Measurements from ENCODE around the gene EIF2D.
A peak's percentile ranks its signal among the peaks of the same experiment; 100 is the strongest.
"Not testable (repeated sequence)": the region's sequence is repeated elsewhere in the genome, so short reads cannot be mapped to it uniquely, and the experiment has no call there.

EIF2D gene, protein sequence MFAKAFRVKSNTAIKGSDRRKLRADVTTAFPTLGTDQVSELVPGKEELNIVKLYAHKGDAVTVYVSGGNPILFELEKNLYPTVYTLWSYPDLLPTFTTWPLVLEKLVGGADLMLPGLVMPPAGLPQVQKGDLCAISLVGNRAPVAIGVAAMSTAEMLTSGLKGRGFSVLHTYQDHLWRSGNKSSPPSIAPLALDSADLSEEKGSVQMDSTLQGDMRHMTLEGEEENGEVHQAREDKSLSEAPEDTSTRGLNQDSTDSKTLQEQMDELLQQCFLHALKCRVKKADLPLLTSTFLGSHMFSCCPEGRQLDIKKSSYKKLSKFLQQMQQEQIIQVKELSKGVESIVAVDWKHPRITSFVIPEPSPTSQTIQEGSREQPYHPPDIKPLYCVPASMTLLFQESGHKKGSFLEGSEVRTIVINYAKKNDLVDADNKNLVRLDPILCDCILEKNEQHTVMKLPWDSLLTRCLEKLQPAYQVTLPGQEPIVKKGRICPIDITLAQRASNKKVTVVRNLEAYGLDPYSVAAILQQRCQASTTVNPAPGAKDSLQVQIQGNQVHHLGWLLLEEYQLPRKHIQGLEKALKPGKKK

GRCh38 chr1:206612129-206612876, at the start of gene EIF2D:
TSS of gene EIF2D (minus strand) at chr1:206612465. CDS start at chr1:206612342, 123 bp downstream.
- peak; percentile 92 for DNase-seq

GRCh38 chr1:206661161-206661820, 49.0 kb upstream of the EIF2D start:
- no peak for DNase-seq

DNA sequence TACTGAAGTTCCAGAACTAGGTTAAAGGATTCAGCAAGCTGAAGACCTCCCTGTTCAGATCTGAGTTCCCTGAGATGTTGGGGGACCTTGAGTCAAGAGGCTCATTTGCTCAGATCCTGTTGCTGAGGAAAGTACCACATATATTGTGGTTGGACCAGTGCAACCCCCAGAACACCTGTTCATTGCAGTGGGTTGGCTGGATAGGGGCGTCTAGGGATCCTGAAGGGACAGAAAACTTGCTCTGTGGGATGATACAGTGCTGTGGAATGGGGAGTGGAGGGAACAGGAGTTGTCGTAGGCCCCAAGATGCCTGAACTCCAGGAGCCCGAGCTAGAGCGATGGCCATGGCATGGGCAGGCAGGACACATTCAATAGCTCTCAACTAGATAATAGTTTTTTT, 47.9 kb upstream of the EIF2D start:
- no peak for DNase-seq

DNA sequence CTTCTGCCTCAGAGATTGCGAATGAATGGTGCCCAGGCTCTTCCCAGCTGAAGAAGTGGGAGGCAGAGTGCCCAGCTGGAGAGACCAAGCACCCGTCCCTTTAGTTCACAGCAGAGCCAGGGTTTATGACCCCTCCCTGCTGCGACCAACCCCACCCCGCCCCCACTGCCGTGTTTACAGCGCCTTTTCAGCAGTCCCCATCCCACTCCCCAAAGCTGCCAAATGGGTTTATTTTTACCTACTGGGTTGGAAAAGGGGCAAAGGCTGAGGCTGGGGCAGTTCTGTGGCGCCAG, 46.7 kb upstream of the EIF2D start:
- no peak for DNase-seq

DNA sequence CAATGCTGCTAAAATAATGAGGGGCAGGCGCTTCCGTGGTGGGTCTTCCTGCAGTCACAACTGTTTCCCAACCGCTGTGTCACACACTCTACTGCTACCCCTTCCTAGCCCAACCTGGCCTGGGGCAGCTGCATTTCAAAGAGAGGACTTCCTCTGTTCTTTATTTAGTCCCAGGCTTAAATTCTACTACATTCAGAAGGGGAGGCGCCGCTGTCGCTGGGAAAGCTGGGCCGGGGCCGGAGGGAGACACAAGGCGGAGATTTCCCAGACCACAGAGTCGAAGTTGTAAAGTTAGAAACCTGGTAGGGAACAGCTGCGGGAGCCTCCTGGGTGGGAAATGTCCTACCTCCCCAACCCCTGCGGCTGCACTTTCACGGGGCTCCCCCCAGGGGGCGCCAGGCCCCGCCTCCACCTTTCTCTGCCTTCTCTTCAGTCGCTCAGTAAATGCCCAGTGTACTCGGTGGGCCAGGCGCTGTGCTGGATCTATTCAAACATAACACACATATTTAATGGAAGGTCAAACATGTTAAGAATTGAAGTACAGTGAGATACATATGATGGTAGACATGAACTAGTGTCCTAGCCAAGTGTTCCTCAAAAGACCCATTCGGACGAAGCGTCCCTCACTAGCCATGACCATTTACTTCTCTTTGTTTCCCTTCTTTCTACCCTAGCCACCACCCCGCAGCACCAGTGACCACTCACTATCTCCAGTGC, 46.2 kb upstream of the EIF2D start:
- no peak for DNase-seq

DNA sequence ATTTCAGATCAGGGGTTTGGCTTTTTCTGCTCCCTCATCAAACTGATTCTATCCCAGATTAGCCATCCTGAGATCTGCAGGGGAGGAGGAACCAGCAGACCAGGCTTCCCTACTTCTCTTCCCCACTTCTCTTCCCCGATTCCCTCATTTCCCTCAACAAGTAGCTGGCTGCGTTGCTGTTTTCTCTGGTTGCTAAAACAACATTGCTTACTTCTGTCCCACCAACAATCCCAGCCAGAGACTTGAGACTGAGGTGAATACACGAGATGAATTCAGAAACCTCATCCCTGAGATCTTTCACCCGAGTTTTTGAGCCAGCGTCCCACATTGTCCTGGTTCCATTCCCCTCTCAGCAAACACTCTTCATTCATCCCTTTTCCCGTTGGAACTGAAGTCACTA, 45.5 kb upstream of the EIF2D start:
- no peak for DNase-seq

DNA sequence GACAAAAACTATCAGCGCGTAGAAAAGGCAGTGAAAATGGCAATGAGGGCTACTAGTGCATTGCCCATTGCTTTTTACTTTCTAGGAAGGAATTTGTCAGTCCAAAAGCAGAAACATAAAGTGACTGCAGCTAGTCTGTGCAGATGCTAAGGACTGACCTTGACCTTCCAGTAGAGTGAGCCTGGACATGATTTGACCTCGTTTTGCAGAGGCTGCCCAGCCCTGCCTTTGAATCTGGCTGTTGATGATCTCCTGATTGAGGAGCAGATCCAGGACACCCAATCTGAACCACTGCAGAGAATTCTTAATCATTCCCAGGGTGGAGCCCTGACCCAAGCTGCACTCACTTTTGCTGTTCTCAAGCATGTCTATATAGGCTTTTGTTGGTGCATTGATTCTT, 44.7 kb upstream of the EIF2D start:
- DNase-seq, result no peak

DNA sequence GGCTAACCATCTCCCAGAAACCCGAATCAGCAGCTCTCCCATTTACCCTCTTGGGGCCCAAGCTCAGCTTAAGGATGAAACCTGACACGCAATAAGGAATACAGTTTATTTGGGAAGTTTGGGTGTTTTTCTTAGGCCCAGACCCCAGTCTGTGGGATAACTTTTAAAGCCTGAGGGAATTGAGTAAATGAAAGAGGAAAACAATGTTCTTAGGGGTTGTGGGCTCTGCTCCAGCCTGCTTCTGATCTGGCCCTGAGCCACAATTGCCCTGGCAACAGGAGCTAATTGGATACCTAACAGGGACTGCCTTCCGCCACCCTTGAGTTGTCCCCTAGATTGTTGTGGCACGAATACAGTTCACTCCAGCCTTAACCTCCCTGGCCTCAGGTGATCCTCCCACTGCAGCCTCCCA, 43.2 kb upstream of the EIF2D start:
- no peak for DNase-seq

GRCh38 chr1:206654828-206655227, 42.6 kb upstream of the EIF2D start:
- no peak for DNase-seq

DNA sequence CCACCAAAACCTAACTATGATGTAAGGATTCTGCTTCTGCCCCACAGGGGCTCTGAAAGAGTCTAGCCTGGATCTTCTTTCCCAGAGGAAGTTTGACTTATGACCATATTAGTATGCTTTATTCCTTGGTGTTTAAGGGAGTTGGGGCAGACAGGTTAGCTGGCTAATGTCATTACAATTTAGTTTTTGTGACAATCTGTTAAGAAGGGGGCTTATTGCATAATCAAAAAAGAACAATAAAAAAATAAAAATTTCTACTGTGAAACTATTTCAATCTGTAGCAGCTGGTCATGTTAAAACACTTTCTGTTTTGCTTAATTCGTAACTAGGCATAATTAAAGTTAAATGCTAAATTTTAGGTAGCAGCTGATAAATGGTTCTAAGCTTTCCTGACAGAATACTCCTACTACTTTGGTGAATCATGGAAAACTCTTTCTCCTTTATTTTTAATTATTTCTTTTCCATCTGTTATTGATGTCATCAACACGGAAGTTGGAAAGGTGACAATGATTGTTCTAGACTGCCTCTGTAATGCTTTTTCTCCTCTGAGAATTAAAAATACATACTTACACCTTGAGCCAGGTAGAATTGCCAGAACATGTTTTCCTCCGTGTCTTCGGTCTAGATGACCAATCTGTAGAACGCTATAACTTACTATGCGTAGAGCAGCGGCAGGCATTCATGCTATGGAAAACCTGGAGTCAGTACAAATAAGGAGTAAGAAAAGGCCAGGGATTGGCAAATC, 41.6 kb upstream of the EIF2D start:
- no peak for DNase-seq

- DNase-seq, result no peak
Measured at GRCh38 chr1:206651958-206652890, 40.0 kb upstream of the EIF2D start.

DNA sequence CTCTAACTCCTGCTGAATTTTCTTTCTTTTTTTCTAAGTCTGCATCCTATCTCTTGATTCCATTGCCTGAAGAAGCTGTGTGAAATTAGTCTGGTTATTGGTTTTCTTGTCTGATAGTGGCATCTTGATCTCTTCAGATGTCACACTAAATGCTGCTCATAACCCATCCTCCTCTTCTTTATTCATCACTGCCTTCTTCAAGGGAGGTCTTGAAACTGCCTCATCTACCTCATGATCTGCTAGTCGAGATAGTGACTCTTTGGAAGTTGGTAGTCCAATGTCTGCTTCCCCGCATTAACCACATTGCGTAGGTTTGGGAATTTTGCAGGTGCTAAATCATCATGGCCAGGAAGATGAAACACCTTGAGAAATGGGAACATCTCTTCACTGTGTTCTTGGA, 38.7 kb upstream of the EIF2D start:
- DNase-seq, result no peak

- no peak for DNase-seq
Measured at GRCh38 chr1:206649261-206649921, 37.1 kb upstream of the EIF2D start.

DNA sequence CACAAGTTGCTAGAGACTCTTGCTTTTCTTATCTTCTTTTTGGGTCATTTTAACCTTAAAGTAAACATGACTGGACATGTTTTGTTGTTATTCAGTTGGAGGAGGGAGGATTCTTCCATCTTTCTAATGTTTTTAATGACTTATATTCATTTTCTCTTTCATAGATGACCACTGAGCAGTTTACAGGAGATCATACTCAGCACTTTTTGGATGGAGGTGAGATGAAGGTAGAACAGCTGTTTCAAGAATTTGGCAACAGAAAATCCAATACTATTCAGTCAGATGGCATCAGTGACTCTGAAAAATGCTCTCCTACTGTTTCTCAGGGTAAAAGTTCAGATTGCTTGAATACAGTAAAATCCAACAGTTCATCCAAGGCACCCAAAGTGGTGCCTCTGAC, 35.0 kb upstream of the EIF2D start:
- no peak for DNase-seq

DNA sequence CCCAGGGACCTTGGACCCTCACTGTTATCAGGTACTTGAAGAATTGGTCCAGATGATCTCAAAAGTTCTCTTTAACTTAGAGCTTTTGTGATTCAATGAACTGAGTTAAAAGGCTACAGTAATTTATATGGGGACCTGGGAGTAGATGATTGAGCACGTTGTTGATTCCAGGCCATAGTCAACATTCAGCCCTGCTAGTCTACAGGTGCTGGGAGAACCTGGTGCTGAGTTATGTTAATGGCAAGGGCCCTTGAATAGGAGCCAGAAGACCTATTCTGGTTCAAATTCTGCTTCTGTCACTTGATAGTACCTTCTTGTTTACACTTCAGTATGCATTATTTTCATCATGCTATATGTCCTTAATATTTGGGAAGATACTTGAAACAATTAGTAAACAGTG, 34.2 kb upstream of the EIF2D start:
- DNase-seq, result no peak

GRCh38 chr1:206643118-206643698, 30.9 kb upstream of the EIF2D start:
- no peak for DNase-seq

DNA sequence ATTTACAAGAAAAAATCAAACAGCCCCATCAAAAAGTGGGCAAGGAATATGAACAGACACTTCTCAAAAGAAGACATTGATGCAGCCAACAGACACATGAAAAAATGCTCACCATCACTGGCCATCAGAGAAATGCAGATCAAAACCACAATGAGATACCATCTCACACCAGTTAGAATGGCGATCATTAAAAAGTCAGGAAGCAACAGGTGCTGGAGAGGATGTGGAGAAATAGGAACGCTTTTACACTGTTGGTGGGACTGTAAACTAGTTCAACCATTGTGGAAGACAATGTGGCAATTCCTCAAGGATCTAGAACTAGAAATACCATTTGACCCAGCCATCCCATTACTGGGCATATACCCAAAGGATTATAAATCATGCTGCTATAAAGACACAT, 29.8 kb upstream of the EIF2D start:
- not testable (repeated sequence) for DNase-seq

- DNase-seq, result no peak
Measured at GRCh38 chr1:206637605-206638004, 25.3 kb upstream of the EIF2D start.

DNA sequence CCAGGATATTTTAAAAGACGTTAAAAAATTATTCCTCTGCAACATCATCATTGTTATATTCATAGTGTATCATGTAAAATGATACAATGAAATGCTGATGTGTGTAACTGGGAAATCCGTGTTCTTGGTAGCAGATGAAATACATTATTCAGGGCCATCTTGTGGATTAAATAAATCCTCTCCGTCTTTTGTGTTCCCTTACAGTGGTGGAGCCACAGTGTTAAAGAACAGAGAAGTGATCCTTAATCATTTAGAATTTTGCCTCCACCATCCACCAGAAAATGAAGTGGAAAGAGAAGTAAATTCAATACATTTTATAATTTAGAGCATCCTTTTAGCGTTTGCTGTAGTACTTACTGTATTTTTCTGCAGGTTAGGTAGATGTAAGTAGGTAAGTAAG, 24.4 kb upstream of the EIF2D start:
- DNase-seq, result peak; percentile 6

- peak; percentile 56 for DNase-seq
Measured at GRCh38 chr1:206635978-206636345, 23.7 kb upstream of the EIF2D start.

All from NCI-H510A treated with DMSO at 0.1 percent for 48 hours (cell line).